HG02852 (cell line): ENCODE data around the gene OTUB1.
"Not testable (repeated sequence)": the region's sequence is repeated elsewhere in the genome, so short reads cannot be mapped to it uniquely, and the experiment has no call there.

ENCODE experiments used
- ATAC-seq: cut with Tn5 transposase; IDR thresholded peaks from one replicate; pipeline ENCODE4 v1.9.1; 2021; ENCODE audit warnings: mild to moderate bottlenecking, moderate library complexity; ENCODE audit not compliant: unreplicated experiment

OTUB1 gene

DNA sequence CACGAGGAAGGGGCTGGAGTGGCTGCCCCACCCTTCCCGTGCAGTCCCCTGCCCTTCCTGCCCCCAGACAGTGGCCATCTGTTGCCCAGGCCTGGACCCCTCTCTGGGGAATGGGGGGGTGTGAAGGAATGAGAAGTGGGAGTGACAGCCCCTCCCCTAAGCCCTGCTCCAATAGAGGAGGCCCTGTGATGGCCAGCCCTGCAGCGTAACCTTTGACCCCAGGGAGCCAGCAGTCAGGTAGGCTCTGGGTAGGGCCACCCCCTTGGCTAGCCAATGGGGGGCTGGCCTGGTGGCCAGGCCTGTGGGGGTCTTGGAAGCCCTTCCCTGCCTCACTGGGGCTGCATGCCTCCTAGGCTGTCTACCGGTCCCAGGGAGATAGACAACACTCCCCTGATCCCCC lies 56.1 kb downstream of the OTUB1 start:
- ATAC-seq: no peak

DNA sequence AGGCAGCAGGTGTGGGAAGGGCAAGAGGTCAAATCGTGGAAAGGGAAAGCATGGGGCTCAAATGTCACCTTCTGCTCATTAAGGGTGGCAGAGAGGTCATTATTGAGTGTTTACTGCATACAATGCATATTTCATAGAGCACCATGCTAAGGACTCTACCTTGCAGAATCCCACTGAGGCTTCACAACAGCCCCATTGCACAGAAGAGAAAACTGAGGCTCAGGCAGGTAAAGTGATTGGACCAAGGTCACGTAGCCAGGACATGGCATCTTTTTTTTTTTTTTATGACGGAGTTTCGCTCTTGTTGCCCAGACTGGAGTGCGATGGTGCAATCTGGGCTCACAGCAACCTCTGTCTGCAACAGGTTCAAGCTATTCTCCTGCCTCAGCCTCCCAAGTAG lies 57.3 kb downstream of the OTUB1 start:
- ATAC-seq: no peak

- no peak for ATAC-seq
These were observed 58.6 kb downstream of the OTUB1 start for GRCh38 chr11:64044730-64045393.

DNA sequence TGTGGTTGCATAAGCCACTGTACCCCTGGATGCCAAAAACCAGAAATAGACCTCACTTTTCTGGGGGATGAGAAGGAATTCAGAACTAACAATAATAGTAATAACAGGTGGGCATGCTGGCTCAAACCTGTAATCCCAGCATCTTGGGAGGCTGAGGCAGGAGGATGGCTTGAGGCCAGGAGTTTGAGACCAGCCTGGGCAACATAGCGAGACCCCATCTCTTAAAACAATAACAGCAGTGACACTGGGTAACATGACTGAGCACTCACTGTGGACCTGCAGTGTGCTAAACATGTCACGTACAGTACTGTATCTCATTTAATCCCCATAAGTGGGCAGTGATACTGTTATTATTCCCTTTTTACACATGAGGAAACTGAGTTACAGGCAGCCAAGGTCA lies 59.5 kb downstream of the OTUB1 start:
- no peak for ATAC-seq

DNA sequence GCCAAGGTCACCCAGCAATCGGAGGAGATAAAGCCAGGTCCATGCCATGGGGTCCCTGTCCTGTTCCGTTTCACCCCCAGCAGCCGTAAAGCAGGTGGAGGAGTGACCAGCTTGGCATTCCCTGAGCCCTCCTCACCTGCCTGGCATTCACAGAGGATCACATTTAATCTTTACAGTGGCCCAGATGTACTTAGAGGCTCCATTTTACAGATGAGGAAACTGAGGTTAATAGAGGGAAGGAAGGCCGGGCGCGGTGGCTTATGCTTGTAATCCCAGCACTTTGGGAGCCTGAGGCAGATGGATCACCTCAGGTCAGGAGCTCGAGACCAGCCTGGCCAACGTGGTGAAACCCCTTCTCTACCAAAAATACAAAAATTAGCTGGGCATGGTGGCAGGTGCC lies 61.1 kb downstream of the OTUB1 start:
- ATAC-seq: not testable (repeated sequence)
